G401 (cell line): ENCODE results near the gene IGF2BP3. TPM values are rescaled to one million over a fixed set of nuclear protein-coding genes. Genes with fewer than 3 reads are reported as not detected.

ENCODE experiments used
- DNase-seq: peaks from one replicate; pipeline ENCODE4 v3.0.0-alpha.2; 2015; ENCODE audit warnings: low spot score
- in situ Hi-C: cut with HindIII; loops from 2 replicates; pipeline ENCODE4 v1.10.0; 2016; ENCODE audit warnings: low sequenced_read_pairs, mixed read lengths
- total RNA-seq: library from RNA; depleted of rRNA; stranded (reverse); fragments of >200 nt; shearing (Covaris generic); gene quantifications from 2 replicates; pipeline ENCODE4 v1.2.3, GENCODE V29; 2014

Gene IGF2BP3
- total RNA-seq, 1 experiment from 2014 or later = 69.7 TPM

- in situ Hi-C loops = no loop called here
- no peak for DNase-seq
Observed at GRCh38 chr7:23393636-23394035, 76.7 kb downstream of the IGF2BP3 start.

DNA sequence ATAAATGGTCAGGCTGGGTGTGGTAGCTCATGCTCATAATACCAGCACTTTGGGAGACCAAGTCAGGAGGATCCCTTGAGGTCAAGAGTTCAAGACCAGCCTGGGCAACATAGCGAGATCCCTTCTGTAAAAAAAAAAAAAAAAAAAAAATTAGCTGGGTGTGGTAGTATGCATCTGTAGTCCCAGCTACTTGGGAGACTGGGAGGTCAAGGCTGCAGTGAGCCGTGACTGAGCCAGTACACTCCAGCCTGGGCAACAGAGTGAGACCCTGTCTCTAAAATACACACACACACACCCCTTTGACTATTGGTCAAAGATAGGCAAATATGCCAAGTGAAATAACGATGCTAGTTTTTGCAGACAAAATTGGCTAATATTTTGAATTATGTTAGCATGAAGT, 80.6 kb downstream of the IGF2BP3 start:
- in situ Hi-C loops = no loop called here
- no peak for DNase-seq

DNA sequence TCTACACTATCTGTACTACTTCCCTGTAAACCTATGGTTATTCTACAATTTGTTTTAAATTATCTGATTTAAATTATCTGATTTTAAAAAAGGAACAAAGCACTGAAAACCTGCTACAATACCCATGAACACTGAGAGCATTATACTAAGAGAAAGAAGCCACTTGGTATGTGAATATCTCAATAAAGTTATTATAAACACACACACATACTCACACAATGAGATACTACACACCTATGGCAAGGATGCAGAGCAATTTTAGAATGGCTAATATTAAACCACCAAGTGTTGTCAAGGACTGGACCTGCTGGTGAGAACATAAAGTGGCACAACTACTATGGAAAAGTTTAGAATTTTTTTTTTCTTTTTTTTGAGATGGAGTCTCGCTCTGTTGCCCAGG, 82.7 kb downstream of the IGF2BP3 start:
- in situ Hi-C loops = no loop called here
- no peak for DNase-seq

GRCh38 chr7:23385140-23385539, 85.2 kb downstream of the IGF2BP3 start:
- DNase-seq = no peak
- in situ Hi-C loops = no loop called here

GRCh38 chr7:23383225-23383624, 87.1 kb downstream of the IGF2BP3 start:
- no peak for DNase-seq
- in situ Hi-C loops = no loop called here

GRCh38 chr7:23380961-23381360, 89.3 kb downstream of the IGF2BP3 start:
- in situ Hi-C loops = no loop called here
- no peak for DNase-seq

- in situ Hi-C loops = no loop called here
- no peak for DNase-seq
Observed at GRCh38 chr7:23380556-23380955, 89.7 kb downstream of the IGF2BP3 start.

- DNase-seq = no peak
- in situ Hi-C loops = no loop called here
Observed at GRCh38 chr7:23378996-23379395, 91.3 kb downstream of the IGF2BP3 start.

DNA sequence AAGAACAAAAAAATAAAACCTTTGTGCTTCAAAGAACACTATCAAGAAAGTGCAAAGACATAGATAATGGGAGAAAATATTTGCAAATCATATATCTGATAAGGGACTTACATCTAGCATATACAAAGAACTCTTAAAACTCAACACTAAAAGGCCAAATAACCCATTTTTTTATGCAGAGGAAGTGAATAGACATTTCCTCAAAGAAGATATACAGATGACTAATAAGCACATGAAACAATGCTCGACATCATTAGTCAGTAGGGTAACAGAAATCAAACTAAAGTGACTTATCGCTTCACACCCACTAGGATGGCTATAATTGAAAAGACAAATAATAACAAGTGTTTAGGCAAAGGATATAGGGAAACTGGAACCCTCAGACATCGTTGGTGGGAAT, 93.2 kb downstream of the IGF2BP3 start:
- DNase-seq = no peak
- in situ Hi-C loops = no loop called here

GRCh38 chr7:23373151-23374004, 96.9 kb downstream of the IGF2BP3 start:
- in situ Hi-C loops = no loop called here
- DNase-seq = no peak

DNA sequence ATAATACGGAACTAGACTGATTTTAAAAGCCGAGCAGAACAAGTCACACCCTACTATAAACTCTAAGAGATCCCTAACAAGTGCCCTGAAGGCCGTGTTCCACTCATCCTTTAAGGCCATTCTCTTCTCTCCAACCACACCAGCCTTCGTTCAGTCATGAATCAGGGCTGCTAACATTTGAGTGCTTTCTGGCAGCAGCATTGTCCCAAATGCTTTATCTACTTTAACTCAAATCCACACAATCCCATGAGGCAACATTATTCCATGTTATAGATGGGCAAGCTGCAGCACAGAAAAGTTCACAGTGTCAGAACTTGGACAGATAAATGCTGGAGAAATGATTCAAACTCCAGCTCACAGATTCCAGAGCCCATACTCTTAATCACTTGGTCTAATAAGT, 97.7 kb downstream of the IGF2BP3 start:
- no peak for DNase-seq
- in situ Hi-C loops = no loop called here

DNA sequence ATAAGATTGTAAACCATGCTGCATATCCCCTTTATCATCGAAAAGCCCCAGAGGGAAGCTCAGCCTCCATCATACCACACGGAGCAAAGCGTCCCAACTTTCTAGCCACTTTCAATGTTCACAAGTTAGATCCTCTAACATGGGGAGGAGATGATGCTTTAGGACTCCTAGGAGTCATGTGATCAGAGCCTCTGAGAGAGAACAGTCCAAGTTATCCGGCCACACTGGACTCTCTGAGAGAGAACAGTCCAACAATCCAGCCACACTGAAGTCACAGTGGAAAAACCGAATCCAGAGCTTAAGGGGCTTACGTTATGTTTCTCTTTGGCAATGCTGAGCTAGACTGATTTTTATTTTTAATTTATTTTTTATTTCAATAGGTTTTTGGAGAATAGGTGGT, 98.6 kb downstream of the IGF2BP3 start:
- in situ Hi-C loops = no loop called here

DNA sequence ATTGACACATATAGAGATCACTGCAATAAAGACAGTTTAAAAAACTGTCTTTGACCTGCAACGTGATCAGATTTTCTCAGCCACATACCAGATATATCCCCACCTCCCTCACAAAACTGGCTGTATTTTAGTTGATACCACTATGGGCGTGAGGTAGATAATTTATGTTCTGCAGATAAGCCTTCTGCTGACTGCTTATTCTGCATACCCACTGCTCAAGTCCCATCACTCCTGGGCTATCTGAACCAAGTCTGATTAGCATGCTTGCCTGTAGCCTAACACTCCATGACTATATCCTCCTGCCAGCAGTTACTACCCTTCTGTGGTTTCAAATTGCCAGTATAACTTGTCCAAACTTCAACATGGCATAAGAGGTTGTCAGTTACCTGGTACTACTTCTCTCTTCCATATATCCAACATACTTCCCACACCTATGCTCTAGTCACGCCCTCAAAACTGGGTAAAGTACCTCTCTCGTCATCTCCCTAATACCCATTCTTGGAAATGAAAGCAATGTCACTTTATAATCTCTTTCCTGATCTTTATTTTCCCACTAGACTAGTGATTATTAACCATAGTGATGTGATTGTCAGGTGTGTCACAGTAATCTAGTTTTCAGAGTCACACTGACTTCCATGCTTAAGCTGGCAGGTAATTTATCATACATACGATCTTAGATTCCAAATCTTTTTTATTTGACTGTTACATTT, 100.4 kb downstream of the IGF2BP3 start:
- in situ Hi-C loops = no loop called here
- DNase-seq = no peak

More for the DNA sequence above, 98.6 kb downstream of the IGF2BP3 start:
- no peak for DNase-seq

DNA sequence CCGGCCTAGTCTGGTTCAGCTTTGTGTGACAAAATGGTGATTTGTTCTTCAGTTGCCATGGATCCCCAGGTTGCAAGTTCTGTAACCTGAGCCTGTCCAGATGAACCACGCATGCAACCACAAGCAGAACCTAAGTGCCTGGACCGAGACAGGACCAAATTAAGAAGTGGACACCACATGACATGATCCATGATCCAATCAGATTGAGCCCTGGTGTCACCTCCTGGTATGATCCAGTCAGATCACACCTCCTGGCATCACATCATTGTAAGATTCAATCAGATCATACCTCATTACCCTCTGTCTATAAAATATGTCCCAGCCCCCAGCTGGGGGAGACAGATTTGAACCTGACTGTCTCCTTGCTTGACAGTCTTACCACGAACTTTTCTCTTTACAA, 101.2 kb downstream of the IGF2BP3 start:
- DNase-seq = no peak
- in situ Hi-C loops = no loop called here

- in situ Hi-C loops = no loop called here
- no peak for DNase-seq
Observed at GRCh38 chr7:23358152-23358674, 112.1 kb downstream of the IGF2BP3 start.

DNA sequence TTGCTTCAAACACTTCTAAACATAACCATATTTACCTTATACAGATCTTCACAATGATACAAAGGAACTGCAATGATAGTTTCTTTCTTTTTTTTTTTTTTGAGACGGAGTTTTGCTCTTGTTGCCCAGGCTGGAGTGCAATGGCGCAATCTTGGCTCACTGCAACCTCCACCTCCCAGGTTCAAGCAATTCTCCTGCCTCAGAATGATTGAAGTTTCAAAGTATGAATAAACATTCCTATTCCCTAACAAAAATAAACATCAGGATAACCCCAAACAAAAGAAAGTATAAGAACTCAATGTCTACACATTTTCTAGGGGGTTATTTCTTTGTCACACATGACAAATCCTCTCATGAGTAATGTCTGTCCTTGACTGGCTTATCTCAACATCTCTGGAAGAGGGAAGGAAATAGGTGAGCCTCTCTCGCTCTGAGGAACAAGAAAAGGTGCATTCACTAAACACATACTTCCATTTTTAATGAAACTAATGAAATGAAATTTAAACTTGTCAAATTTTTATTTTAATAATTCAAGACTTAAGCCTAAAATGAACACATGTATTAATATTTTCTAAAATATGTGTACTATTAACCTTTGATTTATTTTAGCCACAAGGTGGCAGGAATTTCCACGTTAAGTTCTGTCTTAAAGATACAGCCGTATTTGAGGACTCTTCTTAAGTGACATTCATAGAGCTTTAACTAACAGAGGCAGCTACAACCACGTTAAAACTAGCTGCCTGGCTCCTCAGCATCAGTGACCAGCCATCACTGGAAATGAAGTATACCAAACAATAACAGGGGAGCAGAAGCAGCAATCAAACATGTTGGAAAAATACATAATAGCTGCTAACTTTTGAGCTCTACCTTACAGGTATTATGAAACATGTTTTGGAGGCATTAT, 112.8 kb downstream of the IGF2BP3 start:
- in situ Hi-C loops = no loop called here
- DNase-seq = peak; percentile 11

GRCh38 chr7:23356726-23357125, 113.6 kb downstream of the IGF2BP3 start:
- in situ Hi-C loops = no loop called here
- no peak for DNase-seq

- DNase-seq = no peak
- in situ Hi-C loops = no loop called here
Observed at GRCh38 chr7:23356168-23356567, 114.1 kb downstream of the IGF2BP3 start.

- no peak for DNase-seq
- in situ Hi-C loops = loop anchor here (5.0 kb wide), 1 partner anchor 81 kb away; no protein-coding TSS in a partner anchor
Observed at GRCh38 chr7:23353172-23353571, 117.1 kb downstream of the IGF2BP3 start.
